Measurements from ENCODE around the gene C1QTNF8. TPM values are rescaled to one million over a fixed set of nuclear protein-coding genes. Genes with fewer than 3 reads are reported as not detected.
"Not testable (repeated sequence)": the region's sequence is repeated elsewhere in the genome, so short reads cannot be mapped to it uniquely, and the experiment has no call there.

Gene C1QTNF8
- total RNA-seq, 1 donor from 2014 or later: not detected

DNA sequence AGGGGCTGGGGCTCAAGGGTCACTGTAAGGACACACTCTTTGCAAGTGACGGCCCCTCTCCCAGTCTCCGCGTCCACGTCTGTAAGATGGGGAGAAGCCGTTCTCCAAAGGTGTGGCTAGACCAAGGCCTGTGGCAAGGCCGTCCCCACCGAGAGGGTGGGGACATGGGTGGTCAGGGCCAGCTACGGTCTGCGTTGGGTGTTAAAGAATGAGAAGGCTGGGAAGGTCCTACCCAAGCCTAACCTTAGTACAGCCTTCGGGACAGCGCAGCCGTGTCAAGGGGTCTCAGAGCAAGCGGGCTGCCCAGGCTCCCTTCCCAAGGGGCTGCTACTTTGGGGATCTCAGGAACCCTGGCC, 1.9 kb downstream of the C1QTNF8 start:
- H3K4me3 Mint-ChIP-seq: no peak overlapping the region
- H3K27me3 Mint-ChIP-seq: no peaks in the 10 kb centered on the region
- H3K9me3 Mint-ChIP-seq: no peaks in the 10 kb centered on the region
- H3K36me3 Mint-ChIP-seq: no peaks in the 10 kb centered on the region
- H3K4me1 Mint-ChIP-seq (ENCODE audit: unreplicated experiment): no peaks in the 10 kb centered on the region
- no peak overlapping the region for H3K27ac Mint-ChIP-seq
- no peak for DNase-seq (ENCODE audit: extremely low spot score, unreplicated experiment)
- no peak for TF ChIP-seq CTCF (conservative IDR thresholded peaks at IDR 0.05)

DNA sequence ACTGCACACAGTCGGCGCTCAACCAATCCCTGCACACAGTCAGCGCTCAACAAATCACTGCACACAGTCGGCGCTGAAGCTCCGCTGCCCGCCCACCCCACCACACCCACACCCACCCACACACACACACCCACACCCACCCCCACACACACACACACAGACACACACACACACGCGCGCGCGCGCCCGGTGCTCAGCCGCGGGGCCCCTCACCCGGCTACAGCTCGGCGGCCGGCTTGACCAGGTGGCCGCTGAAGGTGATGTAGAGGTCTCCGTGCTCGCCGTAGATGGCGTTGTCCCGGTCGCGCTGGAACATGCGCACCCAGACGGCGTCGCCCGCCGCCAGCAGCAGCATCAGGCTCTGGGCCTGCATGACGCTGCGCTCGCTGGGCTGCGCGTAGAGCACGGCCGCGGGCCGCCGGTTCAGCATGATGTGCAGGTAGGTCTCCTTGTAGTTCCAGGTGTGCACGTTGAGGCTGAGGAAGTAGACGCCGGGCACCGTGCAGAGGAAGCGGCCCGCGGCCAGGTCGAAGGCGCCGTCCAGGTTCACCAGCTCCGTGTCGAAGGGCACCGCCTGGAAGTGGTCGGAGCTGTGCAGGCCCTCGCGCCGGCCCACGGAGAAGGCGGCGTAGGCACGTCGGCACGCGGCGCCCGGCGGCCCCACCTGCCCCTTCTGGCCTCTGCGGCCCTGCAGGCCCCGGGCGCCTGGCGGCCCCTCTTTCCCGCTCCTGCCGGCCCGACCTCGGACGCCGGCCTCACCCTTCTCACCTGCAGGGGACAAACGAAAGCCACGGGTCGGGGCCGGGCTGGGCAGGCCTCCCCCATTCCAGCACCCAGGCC, 2.5 kb downstream of the C1QTNF8 start:
- Mint-ChIP-seq H3K36me3 (no peaks in the 10 kb centered on the region), H3K4me1 (ENCODE audit: unreplicated experiment) (no peaks in the 10 kb centered on the region), H3K27ac (no peak overlapping the region), H3K9me3 (no peaks in the 10 kb centered on the region), H3K27me3 (no peaks in the 10 kb centered on the region), H3K4me3 (no peak overlapping the region)
- no peak for TF ChIP-seq CTCF (conservative IDR thresholded peaks at IDR 0.05)
- DNase-seq (ENCODE audit: extremely low spot score, unreplicated experiment): no peak

GRCh38 chr16:1092685-1093283, 3.3 kb downstream of the C1QTNF8 start:
- not testable (repeated sequence) for H3K4me1 Mint-ChIP-seq (ENCODE audit: unreplicated experiment); H3K9me3 Mint-ChIP-seq; H3K4me3 Mint-ChIP-seq; H3K36me3 Mint-ChIP-seq; DNase-seq (ENCODE audit: extremely low spot score, unreplicated experiment); H3K27ac Mint-ChIP-seq; H3K27me3 Mint-ChIP-seq

DNA sequence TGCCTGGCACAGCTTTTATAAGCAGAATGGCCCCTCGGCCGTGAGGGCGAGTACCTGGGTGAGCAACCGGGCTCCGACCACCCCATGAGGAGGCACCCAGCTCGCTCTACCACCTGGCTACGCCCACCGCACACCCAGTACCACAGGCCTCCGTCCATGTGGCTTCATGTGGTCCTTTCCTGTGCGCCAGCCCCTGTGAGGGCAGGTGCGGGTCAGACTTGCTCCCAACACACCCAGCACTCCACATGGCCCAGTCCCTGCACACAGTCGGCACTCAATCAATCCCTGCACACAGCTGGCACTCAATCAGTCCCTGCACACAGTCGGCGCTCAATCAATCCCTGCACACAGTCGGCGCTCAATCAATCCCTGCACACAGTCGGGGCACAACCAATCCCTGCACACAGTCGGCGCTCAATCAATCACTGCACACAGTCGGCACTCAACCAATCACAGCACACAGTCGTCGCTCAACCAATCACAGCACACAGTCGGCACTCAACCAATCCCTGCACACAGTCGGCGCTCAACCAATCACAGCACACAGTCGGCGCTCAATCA, 4.0 kb downstream of the C1QTNF8 start:
- H3K36me3 Mint-ChIP-seq: no peaks in the 10 kb centered on the region
- H3K4me3 Mint-ChIP-seq: no peak overlapping the region
- H3K4me1 Mint-ChIP-seq (ENCODE audit: unreplicated experiment): no peaks in the 10 kb centered on the region
- DNase-seq (ENCODE audit: extremely low spot score, unreplicated experiment): no peak
- no peak overlapping the region for H3K27ac Mint-ChIP-seq
- TF ChIP-seq CTCF (conservative IDR thresholded peaks at IDR 0.05): no peak
- no peaks in the 10 kb centered on the region for H3K9me3 Mint-ChIP-seq
- peaks cover 6% of the 10 kb centered on the region for H3K27me3 Mint-ChIP-seq

DNA sequence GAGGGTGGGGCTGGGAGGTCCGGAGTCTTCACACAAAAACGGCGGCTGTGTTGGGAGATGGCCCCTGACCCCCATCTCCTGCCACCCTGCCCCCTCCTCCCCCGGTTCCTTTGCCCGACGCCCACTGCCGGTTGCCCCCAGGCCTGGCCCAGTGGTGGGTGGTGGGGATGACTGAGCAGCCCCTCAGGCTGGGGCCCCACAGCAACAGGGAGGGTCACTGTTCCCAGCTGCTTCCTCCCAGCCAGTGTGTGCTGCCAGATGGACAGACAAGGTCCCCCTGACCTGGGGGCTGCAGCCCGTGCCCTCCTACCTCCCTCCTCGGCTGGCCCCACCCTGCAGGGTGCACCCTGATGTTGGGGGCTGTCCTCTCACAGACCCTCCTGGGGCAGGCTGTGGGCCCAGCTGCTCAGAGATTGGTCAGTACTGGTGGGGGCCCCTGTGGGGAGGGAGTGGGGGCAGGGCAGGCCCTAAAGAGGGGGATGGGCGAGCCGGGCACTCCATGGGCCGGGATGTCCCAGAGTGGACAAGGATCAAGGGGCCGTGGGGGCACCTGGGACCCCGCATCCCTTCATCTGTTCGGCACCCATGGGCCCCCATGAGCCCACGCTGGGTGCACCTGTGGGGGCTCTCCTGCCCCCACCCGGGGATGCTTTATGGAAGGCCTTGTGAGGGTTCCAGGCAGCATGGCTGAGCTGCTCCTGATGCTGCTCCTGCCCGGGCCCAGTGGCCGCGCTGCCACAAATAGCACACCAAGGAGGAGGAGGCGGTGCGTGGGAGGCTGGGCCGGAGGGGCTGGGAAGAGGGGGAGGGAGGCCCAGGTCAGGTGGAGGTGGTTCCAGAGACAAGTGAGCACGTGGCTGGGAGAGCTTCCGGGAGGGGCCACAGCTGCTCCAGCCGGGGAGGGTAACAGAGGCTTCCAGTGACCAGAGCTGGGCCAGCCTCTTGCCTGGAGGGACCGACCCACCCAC, 5.1 kb downstream of the C1QTNF8 start:
- DNase-seq (ENCODE audit: extremely low spot score, unreplicated experiment): no peak
- H3K27me3 Mint-ChIP-seq: peaks cover 6% of the 10 kb centered on the region

More for the DNA sequence above, 5.1 kb downstream of the C1QTNF8 start:
- H3K4me1 Mint-ChIP-seq (ENCODE audit: unreplicated experiment): no peaks in the 10 kb centered on the region
- no peak overlapping the region for H3K27ac Mint-ChIP-seq
- no peak overlapping the region for H3K4me3 Mint-ChIP-seq
- no peak for TF ChIP-seq CTCF (conservative IDR thresholded peaks at IDR 0.05)
- no peaks in the 10 kb centered on the region for H3K36me3 Mint-ChIP-seq
- H3K9me3 Mint-ChIP-seq: no peaks in the 10 kb centered on the region
